ENCODE data around the gene SND1. TPM values are rescaled to one million over a fixed set of nuclear protein-coding genes. Genes with fewer than 3 reads are reported as not detected.

SND1 gene
- total RNA-seq, 1 donor: 80.2 TPM

GRCh38 chr7:127885222-127885772 lies 233.3 kb downstream of the SND1 start:
- Histone ChIP-seq H3K4me3 (ENCODE audit: low read length) (no peak overlapping the region), H3K4me1 (ENCODE audit: insufficient read depth, low read length) (peaks cover 2% of the 10 kb centered on the region), H3K9me3 (ENCODE audit: low read depth, low read length) (no peaks in the 10 kb centered on the region), H3K27me3 (ENCODE audit: insufficient read depth, low read length) (no peaks in the 10 kb centered on the region)

GRCh38 chr7:127885843-127886242 lies 233.8 kb downstream of the SND1 start:
- Histone ChIP-seq H3K4me3 (ENCODE audit: low read length) (no peak overlapping the region), H3K4me1 (ENCODE audit: insufficient read depth, low read length) (peaks cover 7% of the 10 kb centered on the region), H3K27me3 (ENCODE audit: insufficient read depth, low read length) (no peaks in the 10 kb centered on the region), H3K9me3 (ENCODE audit: low read depth, low read length) (no peaks in the 10 kb centered on the region)

- peaks cover 11% of the 10 kb centered on the region for H3K4me1 ChIP-seq (ENCODE audit: insufficient read depth, low read length)
- no peaks in the 10 kb centered on the region for H3K27me3 ChIP-seq (ENCODE audit: insufficient read depth, low read length)
- H3K9me3 ChIP-seq (ENCODE audit: low read depth, low read length): no peaks in the 10 kb centered on the region
- H3K4me3 ChIP-seq (ENCODE audit: low read length): no peak overlapping the region
Observed at GRCh38 chr7:127886248-127886647, 234.3 kb downstream of the SND1 start.

- no peaks in the 10 kb centered on the region for H3K27me3 ChIP-seq (ENCODE audit: insufficient read depth, low read length)
- H3K9me3 ChIP-seq (ENCODE audit: low read depth, low read length): no peaks in the 10 kb centered on the region
- peaks cover 11% of the 10 kb centered on the region for H3K4me1 ChIP-seq (ENCODE audit: insufficient read depth, low read length)
- no peak overlapping the region for H3K4me3 ChIP-seq (ENCODE audit: low read length)
Observed at GRCh38 chr7:127887096-127887495, 235.1 kb downstream of the SND1 start.

GRCh38 chr7:127887631-127888030 lies 235.6 kb downstream of the SND1 start:
- Histone ChIP-seq H3K4me3 (ENCODE audit: low read length) (no peak overlapping the region), H3K4me1 (ENCODE audit: insufficient read depth, low read length) (peaks cover 11% of the 10 kb centered on the region), H3K9me3 (ENCODE audit: low read depth, low read length) (no peaks in the 10 kb centered on the region), H3K27me3 (ENCODE audit: insufficient read depth, low read length) (no peaks in the 10 kb centered on the region)

GRCh38 chr7:127888411-127888810 lies 236.4 kb downstream of the SND1 start:
- Histone ChIP-seq H3K9me3 (ENCODE audit: low read depth, low read length) (no peaks in the 10 kb centered on the region), H3K4me1 (ENCODE audit: insufficient read depth, low read length) (peaks cover 11% of the 10 kb centered on the region), H3K4me3 (ENCODE audit: low read length) (no peak overlapping the region), H3K27me3 (ENCODE audit: insufficient read depth, low read length) (no peaks in the 10 kb centered on the region)

- Histone ChIP-seq H3K4me3 (ENCODE audit: low read length) (no peak overlapping the region), H3K4me1 (ENCODE audit: insufficient read depth, low read length) (peaks cover 11% of the 10 kb centered on the region), H3K27me3 (ENCODE audit: insufficient read depth, low read length) (no peaks in the 10 kb centered on the region), H3K9me3 (ENCODE audit: low read depth, low read length) (no peaks in the 10 kb centered on the region)
Observed at GRCh38 chr7:127888825-127889224, 236.8 kb downstream of the SND1 start.

GRCh38 chr7:127889677-127890076 lies 237.7 kb downstream of the SND1 start:
- peaks cover 11% of the 10 kb centered on the region for H3K4me1 ChIP-seq (ENCODE audit: insufficient read depth, low read length)
- H3K9me3 ChIP-seq (ENCODE audit: low read depth, low read length): no peaks in the 10 kb centered on the region
- no peak overlapping the region for H3K4me3 ChIP-seq (ENCODE audit: low read length)

GRCh38 chr7:127890726-127891125 lies 238.7 kb downstream of the SND1 start:
- Histone ChIP-seq H3K4me1 (ENCODE audit: insufficient read depth, low read length) (peaks cover 11% of the 10 kb centered on the region), H3K27me3 (ENCODE audit: insufficient read depth, low read length) (no peaks in the 10 kb centered on the region), H3K9me3 (ENCODE audit: low read depth, low read length) (no peaks in the 10 kb centered on the region), H3K4me3 (ENCODE audit: low read length) (no peak overlapping the region)

More at GRCh38 chr7:127889677-127890076, 237.7 kb downstream of the SND1 start:
- no peaks in the 10 kb centered on the region for H3K27me3 ChIP-seq (ENCODE audit: insufficient read depth, low read length)

GRCh38 chr7:127891144-127891543 lies 239.2 kb downstream of the SND1 start:
- no peaks in the 10 kb centered on the region for H3K9me3 ChIP-seq (ENCODE audit: low read depth, low read length)
- no peak overlapping the region for H3K4me3 ChIP-seq (ENCODE audit: low read length)
- H3K27me3 ChIP-seq (ENCODE audit: insufficient read depth, low read length): no peaks in the 10 kb centered on the region
- H3K4me1 ChIP-seq (ENCODE audit: insufficient read depth, low read length): peaks cover 11% of the 10 kb centered on the region

GRCh38 chr7:127891854-127892438 lies 240.0 kb downstream of the SND1 start:
- no peaks in the 10 kb centered on the region for H3K27me3 ChIP-seq (ENCODE audit: insufficient read depth, low read length)
- no peak overlapping the region for H3K4me3 ChIP-seq (ENCODE audit: low read length)
- H3K4me1 ChIP-seq (ENCODE audit: insufficient read depth, low read length): peaks cover 11% of the 10 kb centered on the region
- no peaks in the 10 kb centered on the region for H3K9me3 ChIP-seq (ENCODE audit: low read depth, low read length)

- Histone ChIP-seq H3K4me3 (ENCODE audit: low read length) (no peak overlapping the region), H3K27me3 (ENCODE audit: insufficient read depth, low read length) (no peaks in the 10 kb centered on the region), H3K4me1 (ENCODE audit: insufficient read depth, low read length) (peaks cover 11% of the 10 kb centered on the region), H3K9me3 (ENCODE audit: low read depth, low read length) (no peaks in the 10 kb centered on the region)
Observed at GRCh38 chr7:127892488-127893314, 240.7 kb downstream of the SND1 start.

- Histone ChIP-seq H3K4me3 (ENCODE audit: low read length) (no peak overlapping the region), H3K4me1 (ENCODE audit: insufficient read depth, low read length) (peaks cover 11% of the 10 kb centered on the region), H3K27me3 (ENCODE audit: insufficient read depth, low read length) (no peaks in the 10 kb centered on the region), H3K9me3 (ENCODE audit: low read depth, low read length) (no peaks in the 10 kb centered on the region)
Observed at GRCh38 chr7:127893547-127893946, 241.6 kb downstream of the SND1 start.

- no peak overlapping the region for H3K4me3 ChIP-seq (ENCODE audit: low read length)
- no peaks in the 10 kb centered on the region for H3K9me3 ChIP-seq (ENCODE audit: low read depth, low read length)
- H3K27me3 ChIP-seq (ENCODE audit: insufficient read depth, low read length): no peaks in the 10 kb centered on the region
- H3K4me1 ChIP-seq (ENCODE audit: insufficient read depth, low read length): peaks cover 11% of the 10 kb centered on the region
Observed at GRCh38 chr7:127894588-127894987, 242.6 kb downstream of the SND1 start.

- Histone ChIP-seq H3K4me3 (ENCODE audit: low read length) (no peak overlapping the region), H3K9me3 (ENCODE audit: low read depth, low read length) (no peaks in the 10 kb centered on the region), H3K4me1 (ENCODE audit: insufficient read depth, low read length) (peaks cover 11% of the 10 kb centered on the region), H3K27me3 (ENCODE audit: insufficient read depth, low read length) (no peaks in the 10 kb centered on the region)
Observed at GRCh38 chr7:127895360-127895759, 243.4 kb downstream of the SND1 start.
